ENCODE measurements around the gene OBSCN. TPM values are rescaled to one million over a fixed set of nuclear protein-coding genes. Genes with fewer than 3 reads are reported as not detected.

OBSCN gene
- total and polyA plus RNA-seq, 2 of the 4 experiments (the other 2 are of a cell fraction): 4.1 to 9.5 TPM

DNA sequence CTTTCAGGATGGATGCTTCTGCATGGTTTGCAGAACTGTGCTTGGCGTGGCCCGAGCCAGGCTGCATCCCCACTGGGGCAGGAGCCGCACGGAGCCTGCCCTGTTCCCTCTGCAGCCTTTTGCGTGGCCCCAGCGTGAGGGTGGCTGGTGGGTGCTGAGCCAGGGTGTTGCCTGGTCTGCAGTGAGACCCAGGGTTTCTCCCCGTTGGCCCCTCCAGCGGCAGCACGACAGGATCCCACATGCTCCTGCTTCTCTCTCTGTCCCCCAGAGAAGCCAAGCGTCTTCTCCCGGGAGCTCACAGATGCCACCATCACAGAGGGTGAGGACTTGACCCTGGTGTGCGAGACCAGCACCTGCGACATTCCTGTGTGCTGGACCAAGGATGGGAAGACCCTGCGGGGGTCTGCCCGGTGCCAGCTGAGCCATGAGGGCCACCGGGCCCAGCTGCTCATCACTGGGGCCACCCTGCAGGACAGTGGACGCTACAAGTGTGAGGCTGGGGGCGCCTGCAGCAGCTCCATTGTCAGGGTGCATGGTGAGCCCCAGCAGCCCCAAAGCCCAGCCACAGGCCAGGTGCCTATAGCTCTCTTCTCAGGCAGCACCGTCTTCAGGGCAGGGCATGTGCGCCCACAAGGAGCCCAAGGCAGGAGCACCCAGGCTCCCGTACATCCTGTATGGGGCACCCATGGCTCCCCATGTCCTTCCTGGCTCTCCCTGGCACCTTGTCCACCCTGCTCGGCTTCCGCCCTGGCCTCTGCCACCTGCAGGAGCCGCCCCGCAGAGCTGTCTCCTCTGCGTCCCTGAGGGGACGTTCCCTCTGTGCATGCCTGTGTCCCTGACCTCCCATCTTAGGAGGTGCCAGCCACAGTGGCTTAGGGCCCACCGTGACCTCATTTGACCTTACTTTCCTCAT lies 78.9 kb downstream of the OBSCN start:
- Histone ChIP-seq H3K4me1 (ENCODE audit: control insufficient read depth, insufficient read depth, low read length) (no peaks in the 10 kb centered on the region), H3K36me3 (ENCODE audit: control insufficient read depth, insufficient read depth, low read length) (peaks cover 48% of the 10 kb centered on the region), H3K9ac (ENCODE audit: low read depth, low read length) (no peak overlapping the region), H4K8ac (ENCODE audit: low read depth in 2 of 2, low read length in 2 of 2) (no peak overlapping the region), H3K27me3 (ENCODE audit: control insufficient read depth, insufficient read depth, low read length) (no peaks in the 10 kb centered on the region), H2BK120ac (ENCODE audit: low read depth, low read length) (no peak overlapping the region), H3K4me3 (ENCODE audit: insufficient read depth, low read depth, low read length) (no peak overlapping the region), H3K9me3 (ENCODE audit: control insufficient read depth, insufficient read depth, low read length) (no peaks in the 10 kb centered on the region), H3K9me1 (ENCODE audit: insufficient read depth, low read length) (no peaks in the 10 kb centered on the region; the same call in 1 of the 2 replicates), H4K91ac (ENCODE audit: insufficient read depth, low read depth, low read length) (no peak overlapping the region), H3K4ac (ENCODE audit: low read depth, low read length) (no peak overlapping the region), H3K23ac (ENCODE audit: low read depth, low read length) (no peak overlapping the region), H3K56ac (ENCODE audit: extremely low read depth, insufficient read depth, low read length) (no peak overlapping the region), H3K4me2 (ENCODE audit: low read depth, low read length) (no peak overlapping the region), H2AFZ (replicated peaks; ENCODE audit: low read length, poor library complexity) (no peak overlapping the region), H2BK15ac (ENCODE audit: low read depth, low read length) (no peak overlapping the region), H3K27ac (ENCODE audit: insufficient read depth, low read length) (no peak overlapping the region), H3K79me1 (ENCODE audit: low read depth in 1 of 2, low read length in 2 of 2) (no peaks in the 10 kb centered on the region), H2AK5ac (ENCODE audit: low read depth, low read length) (no peak overlapping the region), H4K5ac (ENCODE audit: low read depth, low read length) (no peak overlapping the region), H3K14ac (replicated peaks; ENCODE audit: low read depth, low read length) (no peak overlapping the region), H3K18ac (ENCODE audit: low read depth, low read length) (no peak overlapping the region), H2AK9ac (replicated peaks; ENCODE audit: low read depth, low read length, poor library complexity) (no peak overlapping the region), H2BK20ac (ENCODE audit: low read depth, low read length) (no peak overlapping the region), H2BK5ac (ENCODE audit: low read depth, low read length, poor library complexity, severe bottlenecking) (no peak overlapping the region), H4K20me1 (ENCODE audit: insufficient read depth, low read length) (no peaks in the 10 kb centered on the region)
- CTCF ChIA-PET: no interaction called here
- in situ Hi-C loops (cut with MboI; ENCODE audit: low sequenced_read_pairs) (no loop called here), intact Hi-C loops (cut with micrococcal nuclease) (no loop called here), dilution Hi-C loops (cut with HindIII; ENCODE audit: low sequenced_read_pairs, unreplicated experiment) (no loop called here)
- POLR2A ChIA-PET (ENCODE audit: unreplicated experiment): no interaction called here
- WGBS, 2 experiments (ENCODE audit: extremely low coverage in 2 of 2, insufficient read length in 1 of 2): 95% methylated on average over 14 of the region's 28 CpGs; no CpG with 5 or more reads in 1 of the 2 experiments
- TF ChIP-seq, protein P1, sequence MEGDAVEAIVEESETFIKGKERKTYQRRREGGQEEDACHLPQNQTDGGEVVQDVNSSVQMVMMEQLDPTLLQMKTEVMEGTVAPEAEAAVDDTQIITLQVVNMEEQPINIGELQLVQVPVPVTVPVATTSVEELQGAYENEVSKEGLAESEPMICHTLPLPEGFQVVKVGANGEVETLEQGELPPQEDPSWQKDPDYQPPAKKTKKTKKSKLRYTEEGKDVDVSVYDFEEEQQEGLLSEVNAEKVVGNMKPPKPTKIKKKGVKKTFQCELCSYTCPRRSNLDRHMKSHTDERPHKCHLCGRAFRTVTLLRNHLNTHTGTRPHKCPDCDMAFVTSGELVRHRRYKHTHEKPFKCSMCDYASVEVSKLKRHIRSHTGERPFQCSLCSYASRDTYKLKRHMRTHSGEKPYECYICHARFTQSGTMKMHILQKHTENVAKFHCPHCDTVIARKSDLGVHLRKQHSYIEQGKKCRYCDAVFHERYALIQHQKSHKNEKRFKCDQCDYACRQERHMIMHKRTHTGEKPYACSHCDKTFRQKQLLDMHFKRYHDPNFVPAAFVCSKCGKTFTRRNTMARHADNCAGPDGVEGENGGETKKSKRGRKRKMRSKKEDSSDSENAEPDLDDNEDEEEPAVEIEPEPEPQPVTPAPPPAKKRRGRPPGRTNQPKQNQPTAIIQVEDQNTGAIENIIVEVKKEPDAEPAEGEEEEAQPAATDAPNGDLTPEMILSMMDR (conservative IDR thresholded peaks at IDR 0.05; ENCODE audit: low read depth, low read length): no peak
- no peak for TF ChIP-seq NFE2L2 (IDR thresholded peaks at IDR 0.05; ENCODE audit: low read depth, low read length)
- TF ChIP-seq RFX5 (IDR thresholded peaks at IDR 0.05; ENCODE audit: low read depth, low read length): no peak
- no peak for TF ChIP-seq FOS (IDR thresholded peaks at IDR 0.05; ENCODE audit: low read depth, low read length)
- TF ChIP-seq BHLHE40 (IDR thresholded peaks at IDR 0.05; ENCODE audit: low read depth, low read length): no peak
- ATAC-seq (ENCODE audit: low read depth): no peak
- no TSS peak for BruUV-seq (replicated peaks)
- no peak for DNase-seq
